ENCODE data around the gene SYDE1. TPM values are rescaled to one million over a fixed set of nuclear protein-coding genes. Genes with fewer than 3 reads are reported as not detected.

SYDE1 gene
- total and polyA plus RNA-seq, 9 donors: 9.4 to 61.9 (median 31.2) TPM

GRCh38 chr19:15118248-15118647, 11.0 kb downstream of the SYDE1 start:
- no peak for DNase-seq
- Histone ChIP-seq H3K36me3 (no peaks in the 10 kb centered on the region), H3K27me3 (no peaks in the 10 kb centered on the region), H3K4me3 (no peak overlapping the region), H3K27ac (no peak overlapping the region), H3K4me1 (ENCODE audit: insufficient read depth) (no peaks in the 10 kb centered on the region), H3K9me3 (no peaks in the 10 kb centered on the region)
- TF ChIP-seq EP300 (IDR thresholded peaks at IDR 0.05) (no peak), CTCF (IDR thresholded peaks at IDR 0.05) (no peak), POLR2A (IDR thresholded peaks at IDR 0.05) (no peak)
- WGBS, 3 donors: 88 to 98% (median 96%) methylated on average over 2 of the region's 2 CpGs
- intact Hi-C loops (cut with DNase I): loop anchor here in 1 of 4 donors (10.0 kb wide), 2 partner anchors 137 to 997 kb away; partner anchors contain the start of gene RAB8A

DNA sequence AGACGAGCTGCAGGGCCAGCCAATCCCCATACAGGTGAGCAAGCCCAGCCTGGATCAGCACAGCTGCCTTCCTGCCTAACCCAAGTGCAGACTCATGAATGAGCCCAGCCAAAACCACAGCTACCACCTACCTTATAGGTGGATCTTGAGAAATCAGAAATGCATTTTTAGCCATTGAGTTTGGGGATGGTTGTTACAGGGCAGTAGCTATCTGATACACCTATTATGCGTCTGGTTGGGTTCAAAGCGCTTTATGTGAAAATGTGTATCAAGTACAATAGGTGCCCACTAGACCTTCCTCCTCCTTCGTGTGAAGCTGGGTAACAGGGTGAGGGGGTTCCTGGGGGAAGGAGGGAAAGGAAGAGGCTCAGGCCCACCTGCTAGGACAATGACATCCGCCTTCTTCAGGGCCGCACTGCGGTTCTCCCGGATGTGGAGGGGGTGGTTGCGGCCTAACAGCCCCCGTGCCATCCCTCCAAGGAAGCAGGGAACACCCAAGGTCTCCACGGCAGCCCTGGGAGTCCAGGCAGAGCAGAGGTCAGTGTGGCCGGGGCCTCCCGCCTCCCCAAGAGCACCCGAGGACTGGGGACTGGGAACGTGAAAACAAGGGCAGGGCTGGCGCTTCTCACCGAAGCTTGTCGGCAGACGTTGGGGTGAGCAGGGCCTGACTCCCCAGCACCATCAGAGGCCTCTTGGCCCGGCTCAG, 11.7 kb downstream of the SYDE1 start:
- 92 to 96% (median 95%) methylated on average over 20 of the region's 20 CpGs for WGBS, 3 donors
- no peak for TF ChIP-seq CTCF (IDR thresholded peaks at IDR 0.05)
- no peak for TF ChIP-seq POLR2A (IDR thresholded peaks at IDR 0.05)
- TF ChIP-seq EP300 (IDR thresholded peaks at IDR 0.05): no peak

GRCh38 chr19:15120135-15121026, 13.2 kb downstream of the SYDE1 start:
- peaks cover 10% of the 10 kb centered on the region for H3K4me1 ChIP-seq (ENCODE audit: insufficient read depth)
- no peak overlapping the region for H3K27ac ChIP-seq
- 84 to 91% (median 85%) methylated on average over 14 of the region's 14 CpGs for WGBS, 3 donors
- no peaks in the 10 kb centered on the region for H3K27me3 ChIP-seq
- no peaks in the 10 kb centered on the region for H3K9me3 ChIP-seq
- intact Hi-C loops (cut with DNase I): no loop called here
- no peak for DNase-seq
- H3K36me3 ChIP-seq: no peaks in the 10 kb centered on the region
- H3K4me3 ChIP-seq: no peak overlapping the region
- TF ChIP-seq CTCF (IDR thresholded peaks at IDR 0.05) (no peak), EP300 (IDR thresholded peaks at IDR 0.05) (no peak), POLR2A (IDR thresholded peaks at IDR 0.05) (no peak)

More for the DNA sequence above, 11.7 kb downstream of the SYDE1 start:
- intact Hi-C loops (cut with DNase I): loop anchor here in 1 of 4 donors (10.0 kb wide), 2 partner anchors 136 to 996 kb away; partner anchors contain the start of gene RAB8A
- H3K9me3 ChIP-seq: no peaks in the 10 kb centered on the region
- H3K4me1 ChIP-seq (ENCODE audit: insufficient read depth): peaks cover 2% of the 10 kb centered on the region
- DNase-seq: no peak
- no peaks in the 10 kb centered on the region for H3K27me3 ChIP-seq
- H3K27ac ChIP-seq: no peak overlapping the region
- H3K4me3 ChIP-seq: no peak overlapping the region
- no peaks in the 10 kb centered on the region for H3K36me3 ChIP-seq

GRCh38 chr19:15122331-15123030, 15.3 kb downstream of the SYDE1 start:
- intact Hi-C loops (cut with DNase I): no loop called here
- Histone ChIP-seq H3K27me3 (no peaks in the 10 kb centered on the region), H3K27ac (no peak overlapping the region)

More at GRCh38 chr19:15122331-15123030, 15.3 kb downstream of the SYDE1 start:
- peaks cover 10% of the 10 kb centered on the region for H3K4me1 ChIP-seq (ENCODE audit: insufficient read depth)
- H3K9me3 ChIP-seq: no peaks in the 10 kb centered on the region
- H3K4me3 ChIP-seq: no peak overlapping the region
- 92 to 96% (median 95%) methylated on average over 21 of the region's 21 CpGs for WGBS, 3 donors
- DNase-seq: no peak
- H3K36me3 ChIP-seq: no peaks in the 10 kb centered on the region
- TF ChIP-seq EP300 (IDR thresholded peaks at IDR 0.05): no peak
- TF ChIP-seq CTCF (IDR thresholded peaks at IDR 0.05): no peak
- TF ChIP-seq POLR2A (IDR thresholded peaks at IDR 0.05): no peak
